Stimulated activated CD8-positive, alpha-beta memory T cell treated with anti-CD3 and anti-CD28 coated beads, Interleukin-4, amount 100 ng/mL, for 24 hours (primary cell): ENCODE data around the gene NFKBIB.

Source experiments
- DNase-seq: peaks from one replicate; pipeline ENCODE4 v3.0.0-alpha.2; 2020; ENCODE audit warnings: low read depth

The NFKBIB gene

DNA sequence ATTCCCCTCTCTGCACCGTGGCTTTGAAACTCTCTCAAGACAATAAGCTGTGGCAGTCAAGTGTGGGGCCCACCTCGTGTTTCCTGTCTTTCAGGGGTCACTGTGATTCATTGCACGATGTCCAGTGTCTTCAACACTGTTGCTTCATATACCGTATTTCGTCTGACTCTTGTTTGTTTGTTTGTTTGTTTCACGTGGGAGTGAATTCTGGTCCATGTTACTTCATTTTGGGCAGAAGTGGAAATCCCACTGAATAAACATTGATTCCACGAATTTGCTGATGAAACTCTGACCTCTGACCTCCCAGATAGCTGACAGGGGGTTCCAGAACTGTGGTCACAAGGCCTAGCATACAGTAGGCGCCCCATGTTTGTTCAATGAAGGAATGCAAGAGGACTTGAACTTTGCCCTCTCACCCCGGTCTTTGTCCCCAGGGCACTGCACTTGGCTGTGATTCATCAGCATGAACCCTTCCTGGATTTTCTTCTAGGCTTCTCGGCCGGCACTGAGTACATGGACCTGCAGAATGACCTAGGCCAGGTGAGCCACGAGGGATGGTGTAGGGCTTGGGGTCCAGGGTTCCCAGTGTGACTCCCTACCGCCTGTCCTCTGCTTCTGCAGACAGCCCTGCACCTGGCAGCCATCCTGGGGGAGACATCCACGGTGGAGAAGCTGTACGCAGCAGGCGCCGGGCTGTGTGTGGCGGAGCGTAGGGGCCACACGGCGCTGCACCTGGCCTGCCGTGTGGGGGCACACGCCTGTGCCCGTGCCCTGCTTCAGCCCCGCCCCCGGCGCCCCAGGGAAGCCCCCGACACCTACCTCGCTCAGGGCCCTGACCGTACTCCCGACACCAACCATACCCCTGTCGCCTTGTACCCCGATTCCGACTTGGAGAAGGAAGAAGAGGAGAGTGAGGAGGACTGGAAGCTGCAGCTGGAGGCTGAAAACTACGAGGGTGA lies 5.1 kb downstream of the NFKBIB start:
- no peak for DNase-seq

DNA sequence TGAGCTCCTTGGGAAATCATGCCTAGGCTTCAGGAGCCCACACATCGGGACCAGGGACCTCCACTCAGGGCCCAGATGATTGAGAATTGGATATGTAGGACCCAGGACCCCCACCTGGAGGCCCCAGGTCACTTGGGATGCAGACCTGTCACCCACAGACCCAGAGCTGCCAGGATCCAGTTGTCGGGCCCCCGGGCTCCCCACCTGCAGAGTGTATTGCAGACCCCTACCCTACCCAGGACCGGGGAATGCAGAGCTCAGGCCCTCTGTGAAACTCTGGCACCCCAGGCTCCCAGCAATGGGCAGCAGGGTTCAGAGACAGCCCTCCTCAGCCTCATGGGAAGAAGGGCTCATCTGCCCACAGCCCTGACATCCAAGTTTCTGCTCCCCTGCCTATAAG lies 5.9 kb downstream of the NFKBIB start:
- no peak for DNase-seq

DNA sequence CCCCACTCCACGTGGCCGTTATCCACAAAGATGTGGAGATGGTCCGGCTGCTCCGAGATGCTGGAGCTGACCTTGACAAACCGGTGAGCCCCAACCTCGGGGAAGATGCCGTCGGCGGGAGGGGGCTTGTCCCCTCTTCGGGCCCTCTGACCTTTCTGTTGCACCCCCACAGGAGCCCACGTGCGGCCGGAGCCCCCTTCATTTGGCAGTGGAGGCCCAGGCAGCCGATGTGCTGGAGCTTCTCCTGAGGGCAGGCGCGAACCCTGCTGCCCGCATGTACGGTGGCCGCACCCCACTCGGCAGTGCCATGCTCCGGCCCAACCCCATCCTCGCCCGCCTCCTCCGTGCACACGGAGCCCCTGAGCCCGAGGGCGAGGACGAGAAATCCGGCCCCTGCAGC lies 7.5 kb downstream of the NFKBIB start:
- no peak for DNase-seq

DNA sequence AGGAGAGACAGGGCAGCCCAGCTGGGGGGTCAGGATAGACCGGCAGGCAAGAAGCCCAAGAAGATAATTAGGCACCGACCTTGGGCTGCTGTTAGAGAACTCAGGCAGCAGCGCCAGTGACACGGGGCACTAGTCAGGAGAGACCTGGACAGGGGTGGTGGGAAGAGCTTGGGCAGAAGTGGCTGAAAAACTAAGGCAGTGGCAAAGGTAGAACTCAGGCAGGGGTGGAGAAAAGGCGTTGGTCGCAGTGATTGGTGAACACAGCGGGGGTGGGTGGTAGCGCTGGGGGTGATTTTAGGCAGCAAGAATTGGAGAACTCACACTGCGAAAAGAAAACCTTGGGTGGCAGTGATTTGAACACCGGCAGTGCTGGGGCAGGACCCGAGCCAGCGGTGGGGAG lies 7.9 kb downstream of the NFKBIB start:
- DNase-seq = no peak

DNA sequence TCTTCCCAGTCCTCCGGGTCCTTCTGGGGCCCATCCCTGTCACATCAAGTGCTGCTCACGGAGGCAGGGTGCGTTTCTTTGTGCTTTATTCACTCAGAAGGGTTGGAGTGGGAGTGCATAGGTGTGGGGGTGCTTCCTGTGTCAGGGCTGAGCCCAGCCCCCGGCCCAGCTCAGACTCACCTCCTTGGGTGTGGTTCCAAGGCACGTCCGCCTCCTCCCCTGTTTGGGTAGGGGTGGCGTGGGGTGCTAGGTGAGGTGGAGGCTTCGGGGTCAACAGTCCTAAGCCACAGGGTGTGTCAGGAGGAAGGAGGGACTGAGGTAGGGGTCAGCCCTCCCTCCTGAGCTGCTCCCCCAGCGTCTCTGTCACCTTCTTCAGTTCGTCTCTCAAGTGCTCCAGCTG lies 9.1 kb downstream of the NFKBIB start:
- no peak for DNase-seq

DNA sequence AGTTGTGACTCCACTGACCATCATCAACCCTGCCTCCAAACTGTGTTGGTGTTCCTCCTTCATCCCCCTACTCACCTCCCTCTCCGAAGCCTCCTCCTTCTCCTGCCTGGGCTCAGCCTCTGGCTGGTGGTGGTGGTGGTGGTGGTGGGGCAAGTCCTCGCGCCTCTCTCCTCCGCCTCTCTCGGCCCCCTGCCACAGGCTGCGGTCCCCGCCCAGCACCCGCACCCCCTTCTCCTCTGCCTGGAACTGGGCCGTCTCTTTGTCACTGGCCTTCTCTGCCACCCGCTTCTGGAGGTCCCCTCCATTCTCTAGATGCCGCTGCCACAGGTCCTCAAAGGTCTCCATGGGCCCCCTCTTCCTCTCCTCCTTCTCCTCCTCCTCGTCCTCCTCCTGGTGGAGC lies 10.7 kb downstream of the NFKBIB start:
- no peak for DNase-seq

DNA sequence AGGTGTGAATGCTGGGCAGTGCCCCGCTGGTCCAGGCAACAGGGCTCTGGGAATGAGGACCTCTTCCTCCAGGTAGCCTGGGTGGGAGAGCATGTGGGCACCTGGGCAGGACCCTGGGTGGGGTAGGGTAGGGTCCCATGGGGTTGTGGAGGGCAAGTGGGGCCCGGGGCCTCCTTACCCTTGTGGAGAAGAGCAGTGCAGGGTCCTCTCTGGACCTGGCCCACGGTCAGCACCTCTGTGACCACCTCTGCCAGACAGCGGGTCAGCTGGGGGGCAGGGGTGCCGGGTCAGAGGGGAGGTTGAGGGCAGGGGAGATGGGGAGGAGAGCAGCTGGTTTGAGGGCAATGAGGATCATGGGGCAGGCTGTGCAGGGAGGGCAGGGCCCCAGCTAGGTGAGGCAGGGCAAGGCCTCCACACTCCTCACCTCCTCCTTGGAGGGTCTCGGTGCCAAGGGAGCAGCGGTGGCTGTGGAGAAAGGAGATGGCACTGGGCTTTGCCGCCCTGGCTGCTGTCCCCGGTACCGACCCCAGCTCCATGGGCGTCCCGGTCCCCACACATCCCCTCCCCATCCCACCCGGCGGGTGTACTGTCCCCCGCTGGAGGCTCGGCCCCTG lies 11.7 kb downstream of the NFKBIB start:
- DNase-seq = no peak

DNA sequence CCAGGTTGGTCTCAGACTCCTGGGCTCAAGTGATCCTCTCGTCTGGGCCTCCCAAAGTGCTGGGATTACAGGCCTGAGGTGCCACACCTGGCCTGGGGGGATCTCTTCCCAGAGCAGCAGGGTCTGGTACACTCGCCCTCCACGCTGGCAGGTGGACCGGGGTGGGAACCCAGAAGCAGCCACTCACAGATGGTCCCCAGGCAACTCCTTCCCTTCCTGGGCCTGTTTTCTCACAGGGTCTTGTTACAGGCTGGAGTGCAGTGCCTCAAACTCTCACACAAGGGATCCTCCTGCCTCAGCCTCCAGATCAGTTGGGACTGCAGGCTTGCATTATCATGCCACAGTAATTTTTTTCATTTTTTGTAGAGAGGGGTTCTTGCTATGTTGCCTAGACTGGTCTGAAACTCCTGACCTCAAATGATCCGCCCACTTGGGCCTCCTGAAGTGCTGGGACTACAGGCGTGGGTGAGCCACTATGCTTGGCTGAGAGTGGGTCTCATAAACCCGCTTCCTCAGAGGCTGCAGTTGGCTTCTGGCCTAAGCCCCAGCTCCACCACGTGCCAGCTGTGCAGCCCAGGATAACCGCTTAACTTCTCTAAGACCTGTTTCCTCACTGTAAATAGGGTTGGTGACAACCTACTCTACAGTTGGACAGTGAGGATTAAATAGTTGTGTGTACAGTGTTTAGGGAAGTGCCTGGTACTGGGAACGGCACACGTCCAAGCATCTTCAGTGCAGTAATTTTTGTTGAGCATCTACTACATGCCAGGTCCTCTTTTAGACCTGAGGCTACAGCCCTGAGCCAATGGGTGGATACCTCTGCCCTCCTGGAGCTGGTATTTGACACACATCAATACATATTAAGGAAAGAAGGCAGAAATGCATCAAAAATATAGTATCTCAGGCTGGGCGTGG lies 13.1 kb downstream of the NFKBIB start:
- no peak for DNase-seq

DNA sequence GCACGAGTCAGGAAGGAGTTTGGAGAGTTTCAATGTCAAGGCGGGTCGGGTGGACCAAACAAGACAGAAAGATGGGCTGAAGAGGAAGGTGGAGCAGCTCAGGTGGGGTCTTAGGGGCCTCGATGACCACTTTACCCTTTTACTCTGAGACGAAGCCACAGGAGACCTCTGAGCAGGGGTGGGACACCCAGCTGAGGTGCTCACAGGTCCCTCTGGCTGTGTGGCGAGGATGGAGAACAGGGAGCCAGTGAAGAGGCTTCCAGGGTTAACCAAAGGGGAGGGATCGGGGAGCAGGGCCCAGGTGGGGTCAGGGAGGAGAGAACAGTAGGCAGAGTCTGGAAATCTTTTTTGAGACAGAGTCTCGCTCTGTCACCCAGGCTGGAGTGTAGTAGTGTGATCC lies 14.2 kb downstream of the NFKBIB start:
- DNase-seq = no peak

DNA sequence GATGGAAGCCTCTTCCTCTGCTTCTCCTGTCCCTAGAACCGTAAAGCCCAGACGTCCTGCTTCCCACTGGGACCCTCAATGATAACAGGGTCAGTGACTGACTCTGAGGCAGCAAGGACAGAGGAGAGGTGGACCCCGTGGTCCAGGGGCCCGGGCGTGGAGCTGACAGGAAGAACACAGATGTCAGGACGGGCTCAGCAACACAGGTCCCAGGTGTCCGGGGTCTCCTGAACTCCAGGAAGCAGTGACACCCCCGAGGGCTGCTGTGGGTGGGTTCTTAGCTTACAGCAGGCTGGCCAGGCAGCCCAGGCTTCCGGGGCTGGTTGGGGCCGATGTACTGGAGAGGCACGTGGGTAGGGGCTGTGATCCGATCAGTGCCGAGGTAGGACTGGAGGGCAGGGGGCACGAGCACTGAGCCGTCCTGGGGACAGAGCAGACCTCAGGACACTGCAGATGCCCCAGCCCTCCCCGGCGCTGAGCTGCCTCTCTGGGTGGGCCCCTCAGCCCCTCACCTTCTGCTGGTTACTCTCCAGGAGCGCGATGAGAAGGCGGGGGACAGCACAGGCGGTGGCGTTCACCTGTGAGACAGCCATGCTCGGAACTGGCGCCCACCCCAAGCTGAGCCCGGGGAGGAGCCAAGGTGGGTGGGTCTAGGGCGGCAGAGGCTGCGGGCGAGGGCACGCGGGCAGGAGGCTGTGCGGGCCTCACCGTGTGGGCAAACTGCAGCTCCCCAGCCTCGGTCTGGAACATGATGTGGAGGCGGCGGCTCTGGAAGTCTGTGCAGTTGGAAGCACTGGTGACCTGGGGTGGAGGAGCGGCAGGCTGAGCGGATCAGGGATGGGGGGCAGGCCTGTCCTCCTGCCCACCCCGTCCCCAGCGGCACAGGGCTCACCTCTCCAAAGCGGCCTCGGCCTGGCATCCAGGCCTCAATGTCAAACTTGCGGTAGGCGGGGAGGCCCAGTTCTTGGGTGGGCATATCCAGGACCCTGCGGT lies 15.9 kb downstream of the NFKBIB start:
- DNase-seq = no peak

DNA sequence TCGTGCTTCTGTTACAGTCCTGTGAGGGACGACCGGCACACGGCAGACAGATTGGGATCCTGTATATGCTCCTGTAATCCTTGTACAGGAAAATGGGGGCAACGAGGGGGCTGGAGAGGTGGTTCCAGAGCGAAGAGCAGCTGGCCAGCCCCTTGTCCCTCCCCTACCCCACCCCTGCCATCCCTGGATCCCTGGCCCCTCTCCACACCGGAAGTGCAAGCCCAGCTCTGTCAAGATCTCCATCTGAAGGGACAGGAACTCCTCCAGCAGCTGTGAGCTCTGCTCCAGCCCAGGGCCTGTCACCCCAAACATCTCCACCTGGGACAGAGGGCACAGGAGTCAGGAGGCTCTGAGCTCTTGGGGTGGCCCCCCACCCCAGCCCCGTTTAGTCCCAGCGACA lies 17.7 kb downstream of the NFKBIB start:
- DNase-seq = no peak

DNA sequence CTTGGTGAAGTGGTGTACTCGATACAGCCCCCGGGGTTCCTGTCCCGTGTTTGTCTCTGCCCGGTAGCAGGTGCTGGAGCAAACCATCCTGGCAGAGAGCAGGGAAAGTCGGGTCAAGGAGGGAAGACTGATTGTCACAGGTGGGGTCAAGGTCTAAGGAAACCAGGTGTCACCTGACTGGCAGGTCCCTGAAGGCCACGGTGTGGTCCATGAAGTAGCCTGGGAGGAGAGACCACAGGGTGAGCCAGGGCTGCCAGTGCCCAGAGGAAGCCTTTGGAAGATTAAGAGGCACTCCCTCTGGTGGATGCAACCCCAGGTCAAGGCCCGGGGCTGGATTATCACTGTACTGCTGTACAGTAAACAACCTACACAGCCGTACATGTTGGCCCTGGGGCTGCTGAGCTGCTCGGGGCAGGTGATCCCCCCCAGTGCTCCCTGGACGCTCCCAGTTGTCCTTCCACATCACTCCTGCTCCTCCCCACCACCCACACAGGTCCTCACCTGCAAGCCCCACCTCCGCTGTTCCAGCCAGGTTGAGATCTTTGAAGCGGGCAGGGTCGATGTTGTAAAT lies 18.2 kb downstream of the NFKBIB start:
- no peak for DNase-seq

DNA sequence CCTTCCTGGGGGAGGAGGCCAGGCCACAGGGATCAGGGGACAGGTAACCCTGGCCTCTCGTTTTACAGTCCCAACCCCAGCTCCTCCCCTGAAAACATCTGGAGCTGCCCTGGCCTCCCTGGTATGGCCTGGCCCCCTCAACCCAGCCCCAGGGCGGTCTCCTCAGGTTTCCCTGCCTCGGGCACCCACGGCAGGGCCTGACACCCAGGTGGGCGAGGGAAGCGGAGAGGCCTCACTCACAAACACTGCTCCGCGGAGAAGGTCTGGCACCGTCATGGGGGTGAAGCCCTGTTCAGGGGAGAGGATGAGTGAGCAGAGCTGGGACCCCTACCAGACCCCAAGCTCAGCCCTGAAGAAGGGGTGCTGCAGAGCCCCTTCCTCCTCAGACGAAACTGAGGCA lies 18.8 kb downstream of the NFKBIB start:
- no peak for DNase-seq

DNA sequence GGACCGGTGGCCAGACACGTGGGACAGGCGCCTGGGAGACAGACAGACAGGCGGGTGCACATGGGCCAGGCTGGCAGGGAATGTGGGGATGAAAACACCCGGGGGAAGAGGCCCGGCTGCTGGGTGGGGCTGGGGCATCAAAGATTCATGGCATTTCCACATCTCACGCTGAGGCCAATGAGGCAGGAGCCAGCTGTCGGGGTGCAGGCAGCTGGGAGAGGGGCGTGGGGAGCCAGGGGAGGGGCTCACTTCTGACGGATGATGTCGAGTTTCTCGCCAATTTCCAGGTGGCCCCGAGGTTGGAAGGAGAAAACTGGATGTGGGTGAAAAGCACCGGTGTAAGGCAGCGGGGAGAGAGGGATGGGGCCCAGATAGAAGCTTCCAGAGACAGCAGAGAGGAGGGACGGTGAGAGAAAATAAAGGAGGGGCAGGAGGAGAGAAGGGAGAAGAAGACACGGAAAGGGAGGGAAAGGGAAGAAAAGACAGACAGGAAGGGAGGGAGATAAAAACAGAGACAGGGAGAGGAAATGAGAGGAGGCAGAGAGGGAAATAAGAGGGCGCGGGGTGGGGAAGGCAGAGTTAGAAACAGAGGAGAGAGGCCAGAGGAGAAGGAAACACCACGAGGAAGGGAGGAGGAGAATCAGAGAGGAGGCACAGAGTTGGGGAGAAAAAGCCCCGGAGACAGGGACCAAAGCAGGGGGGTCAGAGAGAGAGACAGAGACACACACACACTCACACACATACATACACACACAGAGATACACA lies 20.2 kb downstream of the NFKBIB start:
- no peak for DNase-seq

DNA sequence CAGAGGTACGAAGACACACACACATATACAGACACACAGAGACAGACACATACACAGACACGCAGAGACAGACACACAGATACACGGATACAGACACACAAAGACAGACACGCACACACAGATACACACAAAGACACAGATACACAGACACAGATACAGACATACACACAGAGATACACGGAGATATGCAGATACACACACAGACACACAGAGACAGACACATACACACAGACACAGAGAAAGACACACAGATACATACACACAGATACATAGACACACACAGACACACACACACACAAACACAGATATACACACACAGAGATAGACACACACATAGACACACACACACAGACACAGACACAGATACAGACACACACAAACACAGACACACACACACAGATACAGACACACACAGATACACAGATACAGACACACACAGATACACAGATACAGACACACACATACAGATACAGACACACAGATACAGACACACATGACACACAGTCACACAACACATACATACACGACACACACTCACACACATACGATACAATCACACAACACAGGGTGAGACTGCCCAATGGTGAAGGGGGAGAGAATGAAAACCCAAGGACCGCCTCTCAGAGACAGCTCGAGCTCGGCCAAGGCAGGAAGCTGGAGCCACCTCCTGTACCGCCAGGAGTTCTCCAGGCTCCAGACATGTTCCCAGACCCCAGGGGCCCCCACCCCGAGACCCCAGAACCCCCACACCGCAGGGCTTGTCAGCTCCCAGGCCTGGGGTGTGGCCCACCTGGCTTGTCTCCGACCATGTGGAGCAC lies 21.0 kb downstream of the NFKBIB start:
- DNase-seq = no peak

DNA sequence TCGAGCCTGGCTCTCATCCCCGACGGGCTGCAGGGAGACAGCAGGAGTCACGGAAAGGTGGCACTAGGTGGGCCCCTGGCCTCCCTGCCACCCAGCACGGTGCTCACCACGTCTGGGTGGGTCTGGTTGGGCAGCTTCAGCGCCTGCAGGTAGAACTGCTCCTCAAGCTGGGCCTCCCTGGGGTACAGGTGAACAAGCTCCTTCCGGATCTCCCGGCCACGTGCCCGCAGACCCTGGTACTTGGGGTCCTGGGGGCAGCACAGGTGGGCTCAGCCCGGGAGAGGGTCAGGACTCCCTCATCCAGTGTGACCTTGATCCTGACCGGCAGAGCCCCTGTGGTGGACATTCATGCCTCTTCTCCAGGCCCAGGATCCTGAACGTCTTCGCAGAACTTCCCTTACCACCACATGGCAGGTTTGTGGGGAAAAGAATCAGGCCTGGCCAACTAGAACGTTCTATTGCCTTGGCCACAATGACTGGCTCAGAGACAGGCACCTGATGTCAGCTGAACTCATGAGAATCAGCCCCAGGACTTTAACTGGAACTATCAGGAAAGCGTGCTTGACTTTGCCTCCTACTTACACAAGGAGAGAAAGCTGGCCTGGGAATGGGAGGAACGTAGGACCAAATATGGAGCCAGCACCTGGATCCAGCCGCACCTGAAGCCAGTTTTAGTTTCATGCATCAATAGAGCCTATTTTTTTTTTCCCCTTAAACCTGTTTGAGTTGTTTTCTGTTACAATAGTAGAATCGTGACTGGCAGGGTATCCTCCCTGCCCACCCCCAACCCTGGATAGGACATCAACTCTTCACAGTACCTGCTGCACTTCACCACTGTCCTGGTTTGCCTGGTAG lies 21.9 kb downstream of the NFKBIB start:
- no peak for DNase-seq

DNA sequence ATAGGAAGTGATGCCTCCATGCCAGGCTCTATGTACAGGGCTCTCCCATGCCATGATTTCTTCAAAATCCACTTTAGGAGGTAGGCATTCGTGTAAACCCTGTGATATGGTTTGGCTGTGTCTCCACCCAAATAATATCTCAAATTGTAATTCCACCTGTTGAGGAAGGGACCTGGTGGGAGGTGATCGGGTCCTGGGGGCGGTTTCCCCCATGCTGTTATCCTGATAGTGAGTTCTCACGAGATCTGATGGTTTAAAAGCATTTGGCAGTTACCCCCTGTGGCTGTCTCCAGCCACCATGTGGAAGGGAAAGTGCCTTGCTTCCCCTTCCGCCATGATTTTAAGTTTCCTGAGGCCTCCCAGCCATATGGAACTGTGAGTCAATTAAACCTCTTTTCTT lies 22.7 kb downstream of the NFKBIB start:
- no peak for DNase-seq

DNA sequence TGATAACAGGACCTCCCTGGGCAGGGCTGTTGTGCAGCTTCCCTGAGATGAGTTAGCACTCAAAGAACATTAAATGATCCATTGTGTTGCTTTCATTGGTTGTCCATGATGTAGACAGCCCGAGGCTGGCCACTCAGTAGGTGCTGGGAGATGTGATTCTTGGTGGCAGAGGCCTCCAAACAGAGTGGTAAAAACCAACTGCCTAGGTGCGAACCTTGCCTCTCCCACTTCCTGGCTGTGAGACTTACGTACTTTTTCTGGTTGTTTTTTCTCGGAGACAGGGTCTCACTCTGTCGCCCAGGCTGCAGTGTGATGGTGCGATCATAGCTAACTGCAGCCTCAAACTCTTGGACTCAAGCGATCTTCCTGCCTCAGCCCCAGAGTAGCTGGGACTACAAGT lies 24.6 kb downstream of the NFKBIB start:
- no peak for DNase-seq
